Trophoblast cell (in vitro differentiated cells and primary cell): Measurements from ENCODE around the gene RPS18.

Source experiments
- DNase-seq, 2 donors: peaks; one replicate each; pipeline ENCODE4 v3.0.0-alpha.2; 2016
- H2AFZ ChIP-seq: 2 replicates; pipeline ENCODE4 v1.6.1; 2013; ENCODE audit warnings: low read length, moderate library complexity, mild to moderate bottlenecking; ENCODE audit not compliant: insufficient read depth, poor library complexity
- H2AK5ac ChIP-seq: 2 replicates; pipeline ENCODE4 v1.6.1; 2013; ENCODE audit warnings: mild to moderate bottlenecking, low read length
- H2BK120ac ChIP-seq: 2 replicates; pipeline ENCODE4 v1.6.1; 2013; ENCODE audit warnings: low read length, mild to moderate bottlenecking, moderate library complexity; ENCODE audit not compliant: insufficient read depth, poor library complexity
- H2BK12ac ChIP-seq: 2 replicates; pipeline ENCODE4 v1.6.1; 2013; ENCODE audit warnings: mild to moderate bottlenecking, low read length, moderate library complexity
- H2BK5ac ChIP-seq: 2 replicates; pipeline ENCODE4 v1.6.1; 2013; ENCODE audit warnings: low read length, low read depth, moderate library complexity, mild to moderate bottlenecking; ENCODE audit not compliant: poor library complexity
- H3K14ac ChIP-seq: 2 replicates; pipeline ENCODE4 v1.6.1; 2013; ENCODE audit warnings: mild to moderate bottlenecking, low read length
- H3K18ac ChIP-seq: 2 replicates; pipeline ENCODE4 v1.6.1; 2013; ENCODE audit warnings: mild to moderate bottlenecking, low read length
- H3K23ac ChIP-seq: 2 replicates; pipeline ENCODE4 v1.6.1; 2013; ENCODE audit warnings: low read length
- H3K27ac ChIP-seq: 2 replicates; pipeline ENCODE4 v1.5.1; 2013; ENCODE audit warnings: low read depth, mild to moderate bottlenecking, inconsistent platforms, low read length, moderate library complexity
- H3K27me3 ChIP-seq: 2 replicates; pipeline ENCODE4 v1.6.1; 2013; ENCODE audit warnings: inconsistent platforms, mild to moderate bottlenecking, low read length, moderate library complexity; ENCODE audit not compliant: insufficient read depth
- H3K36me3 ChIP-seq, 2 experiments: 1 replicate in 1 of 2; 2 replicates in 1 of 2; pipeline ENCODE4 v1.6.1; 2013; ENCODE audit warnings: low read length in 2 of 2, mild to moderate bottlenecking in 2 of 2, moderate library complexity in 1 of 2; ENCODE audit not compliant: insufficient read depth in 2 of 2, control insufficient read depth in 1 of 2
- H3K4ac ChIP-seq: 2 replicates; pipeline ENCODE4 v1.6.1; 2013; ENCODE audit warnings: low read depth, mild to moderate bottlenecking, low read length, moderate library complexity
- H3K4me1 ChIP-seq, 2 experiments: 1 replicate in 1 of 2; 2 replicates in 1 of 2; pipeline ENCODE4 v1.6.1; 2013; ENCODE audit warnings: low read length in 2 of 2, mild to moderate bottlenecking in 2 of 2, moderate library complexity in 1 of 2; ENCODE audit not compliant: insufficient read depth in 2 of 2, control insufficient read depth in 1 of 2
- H3K4me2 ChIP-seq: 2 replicates; pipeline ENCODE4 v1.6.1; 2013; ENCODE audit warnings: inconsistent platforms, mild to moderate bottlenecking, low read length, moderate library complexity
- H3K4me3 ChIP-seq: 2 replicates; pipeline ENCODE4 v1.5.1; 2013; ENCODE audit warnings: mild to moderate bottlenecking, low read depth, low read length, inconsistent platforms
- H3K79me1 ChIP-seq: one replicate; pipeline ENCODE4 v1.6.1; 2013; ENCODE audit warnings: low read length
- H3K79me2 ChIP-seq: 2 replicates; pipeline ENCODE4 v1.6.1; 2013; ENCODE audit warnings: low read length, mild to moderate bottlenecking; ENCODE audit not compliant: control insufficient read depth, insufficient read depth, poor library complexity
- H3K9ac ChIP-seq: 2 replicates; pipeline ENCODE4 v1.6.1; 2013; ENCODE audit warnings: mild to moderate bottlenecking, low read length
- H3K9me3 ChIP-seq: 2 replicates; pipeline ENCODE4 v1.6.1; 2013; ENCODE audit warnings: low read depth, mild to moderate bottlenecking, control low read depth, inconsistent platforms, low read length; ENCODE audit not compliant: insufficient read depth
- H4K12ac ChIP-seq: 2 replicates; pipeline ENCODE4 v1.6.1; 2013; ENCODE audit warnings: low read depth, mild to moderate bottlenecking, low read length, moderate library complexity
- H4K8ac ChIP-seq: 2 replicates; pipeline ENCODE4 v1.6.1; 2013; ENCODE audit warnings: low read depth, mild to moderate bottlenecking, low read length, moderate library complexity
- H4K91ac ChIP-seq: one replicate; pipeline ENCODE4 v1.6.1; 2013; ENCODE audit warnings: low read depth, mild to moderate bottlenecking, low read length, moderate library complexity
- WGBS: extraction: QIAGEN DNeasy Blood & Tissue Kit; methylation state at CpG from one replicate; pipeline ENCODE4 v1.1.7; 2013; ENCODE audit warnings: missing lambda C conversion rate; ENCODE audit not compliant: insufficient read length, insufficient coverage; ENCODE audit errors: extremely low coverage; 5-methylcytosine and 5-hydroxymethylcytosine counted together

The RPS18 gene

GRCh38 chr6:33318426-33319073 lies 46.7 kb downstream of the RPS18 start:
- H2BK12ac ChIP-seq: no peak overlapping the region
- peak overlapping the region; percentile 1 for H3K9ac ChIP-seq
- no peaks in the 10 kb centered on the region for H3K9me3 ChIP-seq
- H2AFZ ChIP-seq: no peak overlapping the region
- H2AK5ac ChIP-seq: no peak overlapping the region
- peaks cover 20% of the 10 kb centered on the region for H3K79me1 ChIP-seq
- peak overlapping the region; percentile 48 for H3K27ac ChIP-seq
- no peak overlapping the region for H3K18ac ChIP-seq
- peaks cover 21 to 32% of the 10 kb centered on the region in 2 experiments for H3K4me1 ChIP-seq
- H3K4me2 ChIP-seq: peak overlapping the region; percentile 73
- H2BK5ac ChIP-seq: no peak overlapping the region
- H2BK120ac ChIP-seq: no peak overlapping the region
- H3K79me2 ChIP-seq: peaks cover 15% of the 10 kb centered on the region
- H3K4ac ChIP-seq: no peak overlapping the region
- no CpG with 5 or more reads among the region's 8 CpGs for WGBS
- no peak overlapping the region for H4K12ac ChIP-seq
- peak overlapping the region; percentile 36 for H4K8ac ChIP-seq
- no peaks in the 10 kb centered on the region for H3K27me3 ChIP-seq
- no peak overlapping the region for H3K4me3 ChIP-seq
- H4K91ac ChIP-seq: no peak overlapping the region
- peaks cover 35 to 38% of the 10 kb centered on the region in 2 experiments for H3K36me3 ChIP-seq
- no peak overlapping the region for H3K14ac ChIP-seq
- no peak overlapping the region for H3K23ac ChIP-seq
- no peak for DNase-seq

- WGBS: no CpG with 5 or more reads among the region's 3 CpGs
- H3K4ac ChIP-seq: peak overlapping the region; percentile 12
- H3K4me1 ChIP-seq: peaks cover 21 to 29% of the 10 kb centered on the region in 2 experiments
- no peak overlapping the region for H2BK12ac ChIP-seq
- DNase-seq: no peak
- no peaks in the 10 kb centered on the region for H3K9me3 ChIP-seq
- no peak overlapping the region for H2AFZ ChIP-seq
- peak overlapping the region; percentile 5 for H2BK120ac ChIP-seq
- no peak overlapping the region for H3K9ac ChIP-seq
- H2AK5ac ChIP-seq: no peak overlapping the region
- H4K12ac ChIP-seq: no peak overlapping the region
- H3K4me2 ChIP-seq: peak overlapping the region; percentile 14
- peak overlapping the region; percentile 43 for H3K27ac ChIP-seq
- H3K27me3 ChIP-seq: no peaks in the 10 kb centered on the region
- H3K18ac ChIP-seq: peak overlapping the region; percentile 20
- no peak overlapping the region for H4K8ac ChIP-seq
- H2BK5ac ChIP-seq: no peak overlapping the region
- no peak overlapping the region for H3K4me3 ChIP-seq
- peaks cover 10% of the 10 kb centered on the region for H3K79me2 ChIP-seq
- peaks cover 11% of the 10 kb centered on the region for H3K79me1 ChIP-seq
- no peak overlapping the region for H3K14ac ChIP-seq
- peaks cover 35 to 38% of the 10 kb centered on the region in 2 experiments for H3K36me3 ChIP-seq
- no peak overlapping the region for H3K23ac ChIP-seq
- peak overlapping the region; percentile 48 for H4K91ac ChIP-seq
These were observed 48.1 kb downstream of the RPS18 start for GRCh38 chr6:33319939-33320314.

GRCh38 chr6:33320315-33321181 lies 48.7 kb downstream of the RPS18 start:
- Histone ChIP-seq H3K4ac (peak overlapping the region; percentile 12), H3K4me2 (peak overlapping the region; percentile 14), H2BK120ac (peak overlapping the region; percentile 5), H3K36me3 (peaks cover 35 to 38% of the 10 kb centered on the region in 2 experiments), H3K79me2 (peaks cover 10% of the 10 kb centered on the region), H4K12ac (no peak overlapping the region), H3K79me1 (peaks cover 11% of the 10 kb centered on the region), H3K4me1 (peaks cover 20 to 27% of the 10 kb centered on the region in 2 experiments), H4K8ac (no peak overlapping the region), H4K91ac (peak overlapping the region; percentile 48), H2BK5ac (no peak overlapping the region), H3K14ac (no peak overlapping the region), H3K27me3 (no peaks in the 10 kb centered on the region), H3K27ac (peak overlapping the region; percentile 43), H3K4me3 (no peak overlapping the region), H3K18ac (peak overlapping the region; percentile 20), H2BK12ac (no peak overlapping the region), H3K23ac (no peak overlapping the region), H2AFZ (no peak overlapping the region), H3K9ac (no peak overlapping the region), H2AK5ac (no peak overlapping the region), H3K9me3 (no peaks in the 10 kb centered on the region)
- peak; percentile 85 to 93 for DNase-seq
- WGBS: no CpG with 5 or more reads among the region's 32 CpGs

GRCh38 chr6:33321227-33321626 lies 49.4 kb downstream of the RPS18 start:
- Histone ChIP-seq H3K4ac (no peak overlapping the region), H4K12ac (no peak overlapping the region), H4K91ac (no peak overlapping the region), H3K4me2 (no peak overlapping the region), H2AK5ac (no peak overlapping the region), H3K79me2 (peaks cover 10% of the 10 kb centered on the region), H2BK12ac (no peak overlapping the region), H2BK5ac (no peak overlapping the region), H3K9me3 (no peaks in the 10 kb centered on the region), H3K23ac (no peak overlapping the region), H3K9ac (no peak overlapping the region), H3K4me3 (no peak overlapping the region), H2AFZ (no peak overlapping the region), H2BK120ac (no peak overlapping the region), H3K4me1 (peaks cover 20 to 27% of the 10 kb centered on the region in 2 experiments), H3K14ac (no peak overlapping the region), H3K79me1 (peaks cover 11% of the 10 kb centered on the region), H3K27me3 (no peaks in the 10 kb centered on the region), H3K36me3 (peaks cover 30 to 33% of the 10 kb centered on the region in 2 experiments), H3K27ac (no peak overlapping the region), H3K18ac (no peak overlapping the region), H4K8ac (no peak overlapping the region)
- no CpG with 5 or more reads among the region's 9 CpGs for WGBS
- DNase-seq: no peak
